NCI-H345 treated with DMSO at 0.1 percent for 48 hours (cell line): ENCODE results near the gene EXPH5.
"Not testable (repeated sequence)": the region's sequence is repeated elsewhere in the genome, so short reads cannot be mapped to it uniquely, and the experiment has no call there.

Experiments used
- DNase-seq: peaks from one replicate; lab custom pipeline; 2025; ENCODE audit not compliant: unreplicated experiment; lab: John Stamatoyannopoulos, UW

Gene EXPH5

DNA sequence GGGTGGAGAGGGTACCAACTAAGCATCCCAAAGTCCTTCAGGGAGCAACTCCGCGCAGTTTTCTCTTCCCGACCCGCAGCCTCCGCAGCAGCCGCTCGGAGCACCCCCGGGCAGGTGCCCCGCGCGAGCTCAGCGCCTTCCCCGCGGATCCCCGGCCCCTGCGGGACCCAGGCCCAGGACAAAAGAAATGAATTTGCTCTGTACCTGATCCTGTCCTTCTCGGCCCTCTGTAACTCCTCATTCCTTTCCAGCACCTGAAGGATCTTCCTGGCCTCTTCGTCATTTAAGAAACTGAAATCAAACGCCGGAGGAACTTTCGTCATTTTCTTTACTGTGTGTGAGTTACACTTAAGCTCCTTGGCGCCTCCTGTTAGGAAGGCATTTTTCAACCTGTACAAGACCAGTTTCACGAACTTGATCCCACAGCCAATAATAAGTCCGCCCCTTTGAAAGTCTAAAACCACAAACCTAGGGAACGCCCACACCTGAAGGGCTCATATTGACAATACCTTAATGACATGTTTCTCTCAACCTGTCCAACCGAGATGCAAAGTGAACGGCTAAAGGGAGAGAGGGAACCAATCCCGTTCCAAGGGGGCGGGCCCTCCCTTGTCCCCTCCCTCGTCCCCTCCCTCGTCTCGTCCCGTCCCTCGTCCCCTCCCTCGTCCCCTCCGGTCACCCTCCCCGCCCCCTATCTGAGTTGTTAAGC, at the start of gene EXPH5:
Gene EXPH5 (minus strand): TSS at position 555 of the 709 bp plus-strand sequence. CDS start 232 bp downstream, at position 323.
- DNase-seq: peak; percentile 96

- not testable (repeated sequence) for DNase-seq
Observed at GRCh38 chr11:108641752-108642151, 48.2 kb upstream of the EXPH5 start.

DNA sequence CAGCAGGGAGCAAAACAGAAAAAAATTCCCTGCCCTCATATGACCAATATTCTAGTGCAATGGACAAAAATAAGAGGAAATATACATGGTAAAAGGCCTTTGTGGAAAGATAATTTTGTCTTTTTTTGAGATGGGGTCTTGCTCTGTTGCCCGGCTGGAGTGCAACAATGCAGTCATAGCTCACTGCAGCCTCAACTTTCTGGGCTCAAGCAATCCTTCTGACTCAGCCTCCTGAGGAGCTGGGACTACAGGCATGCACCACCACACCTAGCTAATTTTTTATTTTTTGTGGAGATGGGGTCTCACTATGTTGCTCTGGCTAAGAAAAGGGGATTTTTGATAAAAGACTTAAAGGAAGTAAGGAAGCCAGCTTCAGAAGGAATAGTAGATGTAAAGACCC, 45.6 kb upstream of the EXPH5 start:
- DNase-seq: no peak

DNA sequence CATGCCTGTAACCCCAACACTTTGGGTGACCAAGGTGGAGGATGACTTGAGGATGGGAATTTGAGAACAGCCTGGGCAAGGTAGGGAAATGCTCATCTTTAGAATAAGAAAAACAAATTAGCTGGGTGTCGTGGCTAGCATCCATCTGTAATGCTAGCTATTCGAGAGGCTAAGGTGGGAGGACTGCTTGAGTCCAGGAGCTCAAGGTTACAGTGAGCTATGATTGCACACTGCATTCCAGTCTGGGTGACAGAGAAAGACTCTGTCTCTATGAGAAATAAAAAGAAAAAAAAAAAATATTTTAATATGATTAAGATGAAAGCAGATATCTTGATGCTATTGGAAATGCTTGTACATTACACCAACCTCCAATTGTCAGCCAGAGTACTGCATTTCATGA, 42.7 kb upstream of the EXPH5 start:
- no peak for DNase-seq

DNA sequence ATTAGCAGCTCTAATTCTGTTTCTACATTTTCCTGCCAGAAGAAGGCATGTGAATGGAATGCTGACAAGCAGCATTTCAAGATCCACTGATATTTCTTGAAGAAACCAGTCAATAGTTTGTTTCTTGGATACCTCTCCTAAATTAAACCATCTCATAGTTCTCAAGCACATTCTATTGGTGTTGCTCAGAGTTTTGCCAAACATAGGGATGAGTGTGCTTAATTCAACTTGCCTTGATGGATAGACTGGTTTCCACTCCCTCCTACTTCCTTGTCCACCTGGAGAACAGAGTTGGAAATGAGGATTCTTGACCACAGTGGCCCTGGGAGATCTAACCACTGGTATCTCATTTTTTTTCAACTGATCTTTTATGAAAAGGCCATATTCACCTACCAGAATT, 41.5 kb upstream of the EXPH5 start:
- DNase-seq: no peak

DNA sequence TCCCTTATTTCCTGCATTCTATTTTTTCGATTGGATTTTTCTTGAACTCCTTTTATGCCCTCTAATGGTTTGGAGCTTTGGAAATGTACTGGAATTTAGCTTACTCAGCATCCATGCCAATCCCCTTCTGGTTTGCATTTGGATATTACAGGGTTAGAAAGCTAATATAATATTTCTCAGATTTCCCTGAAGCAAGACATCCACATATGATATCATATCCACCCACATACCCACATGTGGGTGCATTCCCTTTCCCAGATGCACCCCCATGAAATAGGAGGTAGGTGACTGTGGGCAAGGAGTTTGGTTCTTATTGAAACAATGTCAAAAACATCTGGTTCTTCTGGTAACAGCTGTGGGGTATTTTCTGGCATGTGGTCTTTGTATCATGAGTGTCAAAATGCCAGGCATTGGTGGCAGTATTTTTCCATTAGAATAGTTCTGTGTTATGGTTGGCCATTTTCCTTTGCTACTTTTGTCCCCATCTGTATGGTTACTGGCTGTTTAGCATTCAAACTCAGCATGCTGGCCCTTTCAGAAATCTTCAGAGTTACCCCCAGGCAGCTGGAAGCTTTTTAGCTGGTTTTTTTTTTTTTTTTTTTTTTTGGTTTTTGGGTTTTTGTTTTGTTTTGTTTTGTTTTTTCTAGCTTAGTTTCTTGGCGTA, 38.6 kb upstream of the EXPH5 start:
- DNase-seq: no peak

DNA sequence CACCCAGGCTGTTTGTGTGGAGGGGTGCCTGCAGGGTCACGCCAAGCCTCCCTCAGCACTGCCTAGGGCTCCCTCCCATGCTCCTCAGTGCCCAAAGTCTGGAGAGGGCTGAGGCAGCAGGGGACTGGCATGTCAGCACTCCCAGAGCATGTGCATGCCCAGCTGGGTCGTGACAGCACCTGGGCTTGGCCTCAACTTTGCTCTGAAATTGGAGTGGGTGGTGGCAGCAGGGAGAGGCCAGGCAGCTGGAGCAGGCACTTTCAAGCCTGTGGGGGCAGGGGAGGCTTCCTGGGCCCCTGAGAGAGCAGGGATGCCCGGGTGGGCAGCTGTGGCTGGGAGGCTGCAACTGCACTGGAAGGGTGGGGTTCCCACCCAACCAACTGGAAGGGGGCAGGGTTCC, 35.7 kb upstream of the EXPH5 start:
- DNase-seq: no peak

DNA sequence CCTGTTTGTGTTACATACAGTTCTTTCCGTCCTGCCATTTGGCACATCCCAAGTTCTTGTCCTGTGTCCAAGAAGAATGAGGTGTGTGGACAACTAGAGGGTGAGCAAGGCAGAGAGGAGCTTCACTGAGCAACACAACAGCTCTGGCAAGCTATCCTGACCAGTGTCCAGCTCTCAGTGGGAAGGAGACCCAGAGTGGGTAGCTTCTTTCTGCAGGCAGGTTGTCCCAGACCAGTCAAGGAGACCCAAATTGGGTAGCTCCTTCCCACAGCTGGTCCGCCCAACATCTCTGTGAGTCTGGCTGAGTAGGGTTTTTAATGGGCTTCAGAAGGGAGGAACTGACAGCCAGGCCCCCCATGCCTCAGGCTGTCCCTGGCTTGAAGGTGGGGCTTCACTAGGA, 35.2 kb upstream of the EXPH5 start:
- DNase-seq: no peak

- no peak for DNase-seq
Observed at GRCh38 chr11:108628326-108628725, 34.8 kb upstream of the EXPH5 start.

DNA sequence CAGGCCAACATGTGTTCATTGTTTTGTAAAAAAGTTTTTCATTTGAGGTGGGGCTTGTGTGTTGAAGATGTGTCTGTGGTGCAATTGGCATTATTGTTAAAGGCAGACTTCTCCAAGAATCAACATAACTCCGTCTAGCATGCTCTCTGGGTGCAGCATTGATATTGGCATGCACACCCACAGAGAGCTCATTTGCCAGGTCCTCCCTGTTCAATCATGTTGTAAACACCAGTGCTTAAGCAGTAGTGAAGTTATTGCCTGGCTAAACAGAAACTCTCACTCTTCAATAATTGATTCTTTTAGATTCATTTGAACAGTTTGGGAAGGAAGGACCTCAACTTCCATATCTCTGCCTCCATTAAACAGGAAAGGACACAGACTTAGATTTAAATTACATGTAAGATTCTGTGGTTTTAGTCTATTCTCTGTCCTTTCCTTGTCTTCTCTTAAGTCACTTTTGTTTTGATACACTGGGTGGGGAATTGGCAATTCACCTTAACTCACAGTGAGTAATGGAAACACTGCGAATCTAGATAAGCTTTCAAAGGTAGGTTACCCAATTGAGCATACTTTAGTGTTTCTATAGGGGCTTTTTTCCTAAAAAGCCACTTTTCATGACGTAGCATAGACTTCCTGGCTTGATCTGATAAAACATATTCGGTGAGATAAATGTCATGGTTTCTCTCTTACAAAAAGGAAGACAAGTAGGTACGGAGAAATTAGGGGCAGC, 30.8 kb upstream of the EXPH5 start:
- DNase-seq: no peak

- DNase-seq: no peak
Observed at GRCh38 chr11:108622341-108622740, 28.8 kb upstream of the EXPH5 start.

GRCh38 chr11:108620958-108621772, 27.6 kb upstream of the EXPH5 start:
- DNase-seq: no peak

DNA sequence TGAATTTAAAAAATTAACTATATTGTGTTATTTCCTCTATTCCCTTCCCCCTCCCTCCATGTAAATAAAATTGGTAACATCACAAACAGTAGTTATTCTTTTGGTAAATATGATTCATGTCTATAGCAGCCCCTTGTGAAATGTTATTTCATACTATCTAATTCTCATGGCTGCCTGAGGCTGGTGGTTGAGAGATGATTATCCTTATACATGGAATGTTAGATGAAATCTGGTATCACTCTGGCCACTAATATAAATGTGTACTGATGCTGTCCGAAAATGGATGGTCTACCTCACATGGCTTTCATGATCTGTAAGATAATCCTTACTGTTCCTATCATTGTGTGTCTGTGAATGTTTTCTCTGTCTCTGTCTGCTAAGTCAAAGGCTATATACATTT, 25.0 kb upstream of the EXPH5 start:
- no peak for DNase-seq

- no peak for DNase-seq
Observed at GRCh38 chr11:108617055-108617454, 23.5 kb upstream of the EXPH5 start.

DNA sequence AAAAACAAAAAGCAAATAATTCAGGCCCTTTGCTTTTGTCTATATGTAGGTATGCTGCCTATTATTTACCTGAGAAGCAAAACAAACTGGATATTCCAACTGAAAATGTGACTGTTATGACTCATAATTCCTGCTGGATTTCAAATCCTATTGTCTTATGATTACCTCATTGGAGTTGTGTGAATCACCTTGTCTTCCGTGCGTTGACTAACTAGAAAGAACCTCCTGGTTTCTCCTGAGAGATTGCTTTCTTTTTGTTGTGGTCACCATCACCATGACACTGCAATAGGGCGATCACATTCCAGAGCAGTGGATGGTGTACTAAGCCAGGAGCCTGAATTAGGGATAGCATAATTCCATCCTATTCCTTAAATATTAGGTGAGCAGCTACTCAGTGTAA, 23.0 kb upstream of the EXPH5 start:
- no peak for DNase-seq

- DNase-seq: no peak
Observed at GRCh38 chr11:108614086-108614485, 20.5 kb upstream of the EXPH5 start.

- DNase-seq: no peak
Observed at GRCh38 chr11:108609682-108610081, 16.1 kb upstream of the EXPH5 start.

DNA sequence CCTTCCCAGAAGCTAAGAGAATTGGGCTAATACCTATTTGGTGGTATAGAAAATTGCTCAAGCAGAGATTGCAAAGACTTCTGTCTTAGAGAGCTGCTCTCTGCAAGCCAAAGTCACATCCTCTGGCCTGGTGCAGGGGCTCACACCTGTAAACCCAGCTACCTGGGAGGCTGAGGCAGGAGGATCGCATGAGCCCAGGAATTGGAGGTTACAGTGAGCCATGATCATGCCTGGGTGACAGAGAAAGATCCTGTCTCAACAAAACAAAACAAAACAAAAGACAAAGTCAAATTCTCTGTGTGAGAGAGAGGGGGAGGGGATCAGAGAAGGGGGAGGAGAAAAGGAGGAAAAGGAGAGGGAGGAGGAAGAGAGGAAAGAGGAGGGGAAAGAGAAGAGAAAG, 15.0 kb upstream of the EXPH5 start:
- DNase-seq: no peak

GRCh38 chr11:108606495-108607160, 13.1 kb upstream of the EXPH5 start:
- DNase-seq: no peak

- DNase-seq: no peak
Observed at GRCh38 chr11:108606070-108606469, 12.5 kb upstream of the EXPH5 start.

- not testable (repeated sequence) for DNase-seq
Observed at GRCh38 chr11:108602818-108603217, 9.2 kb upstream of the EXPH5 start.
